ENCODE measurements around the gene CNTN1.
"Not testable (repeated sequence)": the region's sequence is repeated elsewhere in the genome, so short reads cannot be mapped to it uniquely, and the experiment has no call there.

CNTN1 gene

DNA sequence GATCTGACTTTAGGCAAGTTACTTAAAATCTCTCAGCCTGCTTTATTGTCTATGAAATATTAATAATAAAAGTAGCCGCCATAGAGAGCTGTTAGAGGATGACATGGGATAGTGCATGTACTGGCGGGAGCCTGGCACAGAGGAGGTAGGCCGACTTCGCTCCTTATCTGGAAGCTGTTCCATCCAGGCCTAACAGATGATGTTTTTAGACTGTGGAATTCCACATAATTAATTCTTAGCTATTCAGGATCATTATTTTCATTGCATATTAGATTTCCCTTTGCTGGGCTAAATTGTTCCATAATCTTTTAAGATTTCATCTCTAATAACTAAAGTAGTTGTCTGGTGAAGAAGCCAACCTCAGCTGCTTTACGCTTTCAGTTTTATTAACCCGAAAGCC, 30.8 kb downstream of the CNTN1 start:
- TF ChIP-seq, protein P1, sequence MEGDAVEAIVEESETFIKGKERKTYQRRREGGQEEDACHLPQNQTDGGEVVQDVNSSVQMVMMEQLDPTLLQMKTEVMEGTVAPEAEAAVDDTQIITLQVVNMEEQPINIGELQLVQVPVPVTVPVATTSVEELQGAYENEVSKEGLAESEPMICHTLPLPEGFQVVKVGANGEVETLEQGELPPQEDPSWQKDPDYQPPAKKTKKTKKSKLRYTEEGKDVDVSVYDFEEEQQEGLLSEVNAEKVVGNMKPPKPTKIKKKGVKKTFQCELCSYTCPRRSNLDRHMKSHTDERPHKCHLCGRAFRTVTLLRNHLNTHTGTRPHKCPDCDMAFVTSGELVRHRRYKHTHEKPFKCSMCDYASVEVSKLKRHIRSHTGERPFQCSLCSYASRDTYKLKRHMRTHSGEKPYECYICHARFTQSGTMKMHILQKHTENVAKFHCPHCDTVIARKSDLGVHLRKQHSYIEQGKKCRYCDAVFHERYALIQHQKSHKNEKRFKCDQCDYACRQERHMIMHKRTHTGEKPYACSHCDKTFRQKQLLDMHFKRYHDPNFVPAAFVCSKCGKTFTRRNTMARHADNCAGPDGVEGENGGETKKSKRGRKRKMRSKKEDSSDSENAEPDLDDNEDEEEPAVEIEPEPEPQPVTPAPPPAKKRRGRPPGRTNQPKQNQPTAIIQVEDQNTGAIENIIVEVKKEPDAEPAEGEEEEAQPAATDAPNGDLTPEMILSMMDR (IDR thresholded peaks at IDR 0.05; ENCODE audit: insufficient read depth, missing control alignments), result no peak
- FAIRE-seq, result no peak
- DNase-seq (ENCODE audit: insufficient read length, low spot score), result no peak

DNA sequence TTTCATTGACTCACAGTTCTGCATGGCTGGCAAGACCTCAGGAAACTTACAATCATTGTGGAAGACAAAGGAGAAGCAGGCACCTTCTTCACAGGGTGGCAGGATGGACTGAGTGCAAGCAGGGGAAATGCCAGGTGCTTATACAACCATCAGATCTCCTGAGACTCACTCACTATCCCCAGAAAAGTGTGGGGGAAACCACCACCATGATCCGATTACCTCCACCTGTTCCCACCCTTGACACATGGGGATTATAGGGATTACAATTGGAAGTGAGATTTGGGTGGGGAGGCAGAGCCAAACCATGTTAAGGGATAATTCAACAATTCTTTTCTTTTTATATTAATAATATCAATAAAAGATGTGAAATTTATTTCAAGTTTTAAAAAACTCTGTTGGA, 34.1 kb downstream of the CNTN1 start:
- DNase-seq (ENCODE audit: insufficient read length, low spot score), result no peak
- TF ChIP-seq, protein P1 (IDR thresholded peaks at IDR 0.05; ENCODE audit: insufficient read depth, missing control alignments), result no peak
- FAIRE-seq, result peak; percentile 90

DNA sequence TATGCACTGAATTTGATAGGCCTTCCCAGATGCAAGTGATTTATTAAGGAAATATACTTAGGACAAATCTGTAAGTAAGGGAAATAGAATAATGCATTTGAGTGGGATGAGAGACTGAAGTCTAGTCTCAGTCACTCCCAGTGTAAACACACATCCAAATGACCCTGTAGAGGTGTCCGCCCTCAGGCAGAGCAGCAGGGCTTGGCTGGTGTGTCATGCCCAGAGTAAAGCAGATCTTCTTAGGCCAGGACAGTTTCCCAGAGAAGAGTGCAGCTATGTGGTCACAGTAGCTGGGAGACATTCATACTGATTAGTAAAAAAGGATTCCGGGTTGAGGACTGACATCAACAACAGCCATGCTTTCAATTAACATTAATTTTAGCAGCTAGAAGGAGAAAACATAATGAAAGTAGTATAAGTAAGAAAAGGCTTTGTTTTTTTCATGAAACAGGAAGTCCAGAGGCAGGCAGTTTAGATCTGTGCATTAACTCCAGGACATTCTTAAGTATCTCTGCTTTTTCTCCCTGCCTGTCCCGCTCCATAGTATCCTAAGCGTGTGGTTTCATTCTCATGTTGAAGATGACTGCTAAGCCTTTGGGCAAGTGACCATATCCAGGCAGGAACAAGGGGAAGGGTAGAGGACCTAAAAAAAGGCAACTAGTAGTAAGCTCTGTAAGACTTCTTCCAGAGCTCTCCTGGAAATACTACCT, 35.7 kb downstream of the CNTN1 start:
- no peak for DNase-seq (ENCODE audit: insufficient read length, low spot score)
- no peak for FAIRE-seq
- TF ChIP-seq, protein P1 (IDR thresholded peaks at IDR 0.05; ENCODE audit: insufficient read depth, missing control alignments), result no peak

DNA sequence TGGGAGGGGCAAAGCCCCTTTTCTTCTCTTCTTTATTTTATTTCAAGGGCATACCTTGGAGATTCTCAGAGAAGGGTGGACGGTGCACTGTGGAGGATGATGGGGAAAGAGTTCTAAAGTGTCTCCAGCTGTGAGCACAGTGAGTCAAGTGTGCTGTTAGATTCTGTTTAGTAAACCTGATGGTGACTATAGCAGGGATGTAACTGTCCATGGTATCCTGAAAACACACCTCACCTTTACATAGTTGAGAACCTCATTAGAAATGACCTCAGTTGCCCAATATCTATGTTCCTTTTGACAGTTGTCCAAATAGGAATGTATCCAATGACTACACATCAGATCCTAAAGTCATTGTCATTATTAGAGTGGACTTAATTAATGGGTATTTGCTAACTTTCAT, 38.0 kb downstream of the CNTN1 start:
- no peak for DNase-seq (ENCODE audit: insufficient read length, low spot score)
- no peak for FAIRE-seq
- TF ChIP-seq, protein P1 (IDR thresholded peaks at IDR 0.05; ENCODE audit: insufficient read depth, missing control alignments), result no peak

GRCh38 chr12:40733871-40734270, 41.6 kb downstream of the CNTN1 start:
- no peak for FAIRE-seq
- no peak for DNase-seq (ENCODE audit: insufficient read length, low spot score)
- TF ChIP-seq, protein P1 (IDR thresholded peaks at IDR 0.05; ENCODE audit: insufficient read depth, missing control alignments), result no peak

GRCh38 chr12:40734276-40734675, 42.0 kb downstream of the CNTN1 start:
- TF ChIP-seq, protein P1 (IDR thresholded peaks at IDR 0.05; ENCODE audit: insufficient read depth, missing control alignments), result no peak
- FAIRE-seq, result no peak
- no peak for DNase-seq (ENCODE audit: insufficient read length, low spot score)

DNA sequence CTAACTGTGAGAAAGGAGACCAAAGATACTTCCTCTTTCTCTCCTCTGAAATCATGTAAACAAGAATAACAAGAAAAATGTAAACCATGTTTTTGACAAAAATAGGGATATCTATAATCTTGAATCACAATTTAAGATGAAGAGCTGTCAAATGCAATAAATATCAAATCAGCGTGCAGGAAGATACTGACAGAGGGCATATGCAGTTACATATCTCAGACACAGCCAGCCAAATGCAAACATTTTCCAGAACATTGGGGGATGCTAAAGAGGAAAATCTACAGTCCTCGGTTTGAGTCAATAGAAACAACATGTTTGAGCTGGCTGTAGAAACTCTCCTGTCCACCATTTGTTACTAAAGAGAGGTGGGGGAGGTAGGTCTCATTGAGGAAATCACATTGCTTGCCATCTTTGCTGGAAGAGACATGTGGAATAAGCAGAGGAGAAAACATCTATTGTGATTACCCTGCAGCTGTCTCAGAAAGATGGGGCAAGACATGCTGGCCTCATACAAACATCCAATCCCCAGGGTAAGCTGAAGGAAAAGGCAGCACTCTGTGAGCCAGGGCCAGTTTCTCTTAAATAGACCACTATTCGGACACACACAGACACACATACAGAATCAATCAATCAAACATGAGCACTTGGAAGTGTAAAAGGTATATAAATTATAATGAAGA, 43.5 kb downstream of the CNTN1 start:
- FAIRE-seq (peak; percentile 11), DNase-seq (ENCODE audit: insufficient read length, low spot score) (no peak)
- TF ChIP-seq, protein P1 (IDR thresholded peaks at IDR 0.05; ENCODE audit: insufficient read depth, missing control alignments), result no peak

- not testable (repeated sequence) for DNase-seq (ENCODE audit: insufficient read length, low spot score); FAIRE-seq
Measured at GRCh38 chr12:40737416-40737815, 45.2 kb downstream of the CNTN1 start.

Data from D721Med (cell line).